GM11168 (cell line): ENCODE measurements around the gene TBL3.
"Not testable (repeated sequence)": the region's sequence is repeated elsewhere in the genome, so short reads cannot be mapped to it uniquely, and the experiment has no call there.

Source experiments
- in situ Hi-C: fragments of 300-500 bp; cut with MboI; formaldehyde crosslinking; loops from one replicate; pipeline ENCODE4 v1.12.0; 2022; ENCODE audit warnings: low sequenced_read_pairs; ENCODE audit not compliant: unreplicated experiment

The TBL3 gene

GRCh38 chr16:1962161-1963153 lies 9.4 kb upstream of the TBL3 start:
- in situ Hi-C loops, result not testable (repeated sequence)

- in situ Hi-C loops, result no loop called here
Observed at GRCh38 chr16:1963806-1964505, 7.9 kb upstream of the TBL3 start.

- in situ Hi-C loops, result no loop called here
Observed at GRCh38 chr16:1964506-1965395, 7.1 kb upstream of the TBL3 start, which contains the start of gene RPS2. RPS2 (minus strand) TSS chr16:1964826; CDS start chr16:1964625, 201 bp downstream.

- in situ Hi-C loops, result no loop called here
Observed at GRCh38 chr16:1965396-1966001, 6.4 kb upstream of the TBL3 start.

- in situ Hi-C loops, result no loop called here
Observed at GRCh38 chr16:1966460-1966859, 5.4 kb upstream of the TBL3 start, which contains the start of gene RNF151. RNF151 (plus strand) TSS chr16:1966856; CDS start chr16:1966882, 26 bp downstream.

- in situ Hi-C loops, result no loop called here
Observed at GRCh38 chr16:1968146-1968953, 3.5 kb upstream of the TBL3 start.

GRCh38 chr16:1972490-1972877 lies 631 bp downstream of the TBL3 start:
- in situ Hi-C loops, result no loop called here

- in situ Hi-C loops, result no loop called here
Observed at GRCh38 chr16:1973461-1974156, 1.8 kb downstream of the TBL3 start.

- in situ Hi-C loops, result no loop called here
Observed at GRCh38 chr16:1974157-1975070, 2.6 kb downstream of the TBL3 start.

- in situ Hi-C loops, result no loop called here
Observed at GRCh38 chr16:1975432-1976215, 3.8 kb downstream of the TBL3 start.

GRCh38 chr16:1976216-1976520 lies 4.3 kb downstream of the TBL3 start:
- in situ Hi-C loops, result no loop called here

- in situ Hi-C loops, result no loop called here
Observed at GRCh38 chr16:1976951-1977874, 5.4 kb downstream of the TBL3 start.

- in situ Hi-C loops, result no loop called here
Observed at GRCh38 chr16:1977875-1978268, 6.0 kb downstream of the TBL3 start.

- in situ Hi-C loops, result no loop called here
Observed at GRCh38 chr16:1978476-1979120, 6.7 kb downstream of the TBL3 start.
